ENCODE data around the gene SGMS1. TPM values are rescaled to one million over a fixed set of nuclear protein-coding genes. Genes with fewer than 3 reads are reported as not detected.
A peak's percentile ranks its signal among the peaks of the same experiment; 100 is the strongest.

SGMS1 gene
- total and polyA plus RNA-seq, 2 experiments from 2014 or later: 15.0 to 34.7 TPM

DNA sequence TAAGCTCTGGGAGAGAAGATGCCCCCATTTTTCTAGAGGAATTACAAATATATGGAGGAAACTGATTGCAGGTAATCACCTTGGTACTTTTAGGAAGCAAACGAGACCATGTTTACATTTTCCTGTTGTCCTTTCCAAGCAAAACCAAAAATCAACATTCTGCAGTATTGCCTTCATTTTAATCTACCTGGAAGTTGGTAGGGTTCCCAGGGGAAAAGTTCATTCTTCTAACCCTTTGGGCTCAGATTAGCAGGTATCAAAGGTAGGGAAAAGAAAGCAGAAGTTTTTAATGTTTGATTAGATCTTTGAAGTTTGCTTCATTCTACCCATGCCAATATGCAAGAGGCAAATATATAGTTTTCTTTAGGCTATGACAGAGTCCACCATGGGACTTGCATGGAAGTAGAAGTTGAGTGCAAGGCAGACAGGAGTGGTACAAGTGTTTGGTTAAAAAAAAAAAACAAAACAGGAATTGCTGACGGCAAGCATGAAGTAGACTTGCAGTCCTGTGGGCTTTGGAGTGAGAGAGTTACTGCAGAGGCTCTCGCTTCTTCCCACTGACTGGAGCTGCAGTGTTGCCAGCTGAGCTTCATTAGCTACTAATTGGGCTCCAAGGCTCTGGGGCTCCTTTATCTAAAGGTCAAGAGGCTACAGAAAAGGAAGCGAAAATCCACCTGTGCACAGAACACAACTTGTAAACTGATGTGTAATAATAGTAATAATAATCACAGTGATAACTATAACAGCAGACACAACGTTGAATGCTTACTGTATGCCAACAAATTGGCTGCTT lies 343.5 kb downstream of the SGMS1 start:
- Histone ChIP-seq H3K4me2 (no peak overlapping the region), H4K20me1 (replicated peaks; ENCODE audit: insufficient read depth) (no peaks in the 10 kb centered on the region), H3K4me3 (no peak overlapping the region), H3K79me2 (replicated peaks; ENCODE audit: insufficient read depth) (no peaks in the 10 kb centered on the region), H3K4me1 (ENCODE audit: insufficient read depth) (no peaks in the 10 kb centered on the region), H3K27ac (ENCODE audit: low read depth) (no peak overlapping the region), H3K27me3 (ENCODE audit: insufficient read depth) (no peaks in the 10 kb centered on the region), H3F3A (replicated peaks; ENCODE audit: low read depth) (no peaks in the 10 kb centered on the region), H2AFZ (peak overlapping the region; percentile 0; the same call in 1 of the 2 replicates), H3K9me2 (ENCODE audit: insufficient read depth) (no peaks in the 10 kb centered on the region; the same call in 1 of the 2 replicates), H3K36me3 (ENCODE audit: insufficient read depth) (no peaks in the 10 kb centered on the region)
- DNase-seq (ENCODE audit: low spot score): no peak
- H3K9me3 Mint-ChIP-seq: no peaks in the 10 kb centered on the region
- no peaks in the 10 kb centered on the region for H3K27me3 Mint-ChIP-seq (ENCODE audit: insufficient read depth, low read depth, poor library complexity)
- TF ChIP-seq STAT1 (IDR thresholded peaks at IDR 0.05; ENCODE audit: unreplicated experiment) (no peak), JUNB (IDR thresholded peaks at IDR 0.05; ENCODE audit: unreplicated experiment) (no peak), ZNF331 (CRISPR knock-in tag; IDR thresholded peaks at IDR 0.05; ENCODE audit: low read depth) (no peak), CREB1 (CRISPR knock-in tag; IDR thresholded peaks at IDR 0.05; ENCODE audit: low read depth) (no peak), EZH2phosphoT487 (IDR thresholded peaks at IDR 0.05; ENCODE audit: unreplicated experiment) (no peak), ZNF114 (CRISPR knock-in tag; IDR thresholded peaks at IDR 0.05) (no peak), POLR2AphosphoS5 (IDR thresholded peaks at IDR 0.05; ENCODE audit: low read depth) (no peak), EZH2 (IDR thresholded peaks at IDR 0.05; ENCODE audit: low read depth, unreplicated experiment) (no peak), NANOG (IDR thresholded peaks at IDR 0.05; ENCODE audit: borderline replicate concordance) (no peak)
- TF ChIP-seq, protein P1, sequence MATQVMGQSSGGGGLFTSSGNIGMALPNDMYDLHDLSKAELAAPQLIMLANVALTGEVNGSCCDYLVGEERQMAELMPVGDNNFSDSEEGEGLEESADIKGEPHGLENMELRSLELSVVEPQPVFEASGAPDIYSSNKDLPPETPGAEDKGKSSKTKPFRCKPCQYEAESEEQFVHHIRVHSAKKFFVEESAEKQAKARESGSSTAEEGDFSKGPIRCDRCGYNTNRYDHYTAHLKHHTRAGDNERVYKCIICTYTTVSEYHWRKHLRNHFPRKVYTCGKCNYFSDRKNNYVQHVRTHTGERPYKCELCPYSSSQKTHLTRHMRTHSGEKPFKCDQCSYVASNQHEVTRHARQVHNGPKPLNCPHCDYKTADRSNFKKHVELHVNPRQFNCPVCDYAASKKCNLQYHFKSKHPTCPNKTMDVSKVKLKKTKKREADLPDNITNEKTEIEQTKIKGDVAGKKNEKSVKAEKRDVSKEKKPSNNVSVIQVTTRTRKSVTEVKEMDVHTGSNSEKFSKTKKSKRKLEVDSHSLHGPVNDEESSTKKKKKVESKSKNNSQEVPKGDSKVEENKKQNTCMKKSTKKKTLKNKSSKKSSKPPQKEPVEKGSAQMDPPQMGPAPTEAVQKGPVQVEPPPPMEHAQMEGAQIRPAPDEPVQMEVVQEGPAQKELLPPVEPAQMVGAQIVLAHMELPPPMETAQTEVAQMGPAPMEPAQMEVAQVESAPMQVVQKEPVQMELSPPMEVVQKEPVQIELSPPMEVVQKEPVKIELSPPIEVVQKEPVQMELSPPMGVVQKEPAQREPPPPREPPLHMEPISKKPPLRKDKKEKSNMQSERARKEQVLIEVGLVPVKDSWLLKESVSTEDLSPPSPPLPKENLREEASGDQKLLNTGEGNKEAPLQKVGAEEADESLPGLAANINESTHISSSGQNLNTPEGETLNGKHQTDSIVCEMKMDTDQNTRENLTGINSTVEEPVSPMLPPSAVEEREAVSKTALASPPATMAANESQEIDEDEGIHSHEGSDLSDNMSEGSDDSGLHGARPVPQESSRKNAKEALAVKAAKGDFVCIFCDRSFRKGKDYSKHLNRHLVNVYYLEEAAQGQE (IDR thresholded peaks at IDR 0.05; ENCODE audit: unreplicated experiment): no peak
- TF ChIP-seq, protein P2, sequence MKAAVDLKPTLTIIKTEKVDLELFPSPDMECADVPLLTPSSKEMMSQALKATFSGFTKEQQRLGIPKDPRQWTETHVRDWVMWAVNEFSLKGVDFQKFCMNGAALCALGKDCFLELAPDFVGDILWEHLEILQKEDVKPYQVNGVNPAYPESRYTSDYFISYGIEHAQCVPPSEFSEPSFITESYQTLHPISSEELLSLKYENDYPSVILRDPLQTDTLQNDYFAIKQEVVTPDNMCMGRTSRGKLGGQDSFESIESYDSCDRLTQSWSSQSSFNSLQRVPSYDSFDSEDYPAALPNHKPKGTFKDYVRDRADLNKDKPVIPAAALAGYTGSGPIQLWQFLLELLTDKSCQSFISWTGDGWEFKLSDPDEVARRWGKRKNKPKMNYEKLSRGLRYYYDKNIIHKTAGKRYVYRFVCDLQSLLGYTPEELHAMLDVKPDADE (IDR thresholded peaks at IDR 0.05): no peak
- TF ChIP-seq, protein P3, sequence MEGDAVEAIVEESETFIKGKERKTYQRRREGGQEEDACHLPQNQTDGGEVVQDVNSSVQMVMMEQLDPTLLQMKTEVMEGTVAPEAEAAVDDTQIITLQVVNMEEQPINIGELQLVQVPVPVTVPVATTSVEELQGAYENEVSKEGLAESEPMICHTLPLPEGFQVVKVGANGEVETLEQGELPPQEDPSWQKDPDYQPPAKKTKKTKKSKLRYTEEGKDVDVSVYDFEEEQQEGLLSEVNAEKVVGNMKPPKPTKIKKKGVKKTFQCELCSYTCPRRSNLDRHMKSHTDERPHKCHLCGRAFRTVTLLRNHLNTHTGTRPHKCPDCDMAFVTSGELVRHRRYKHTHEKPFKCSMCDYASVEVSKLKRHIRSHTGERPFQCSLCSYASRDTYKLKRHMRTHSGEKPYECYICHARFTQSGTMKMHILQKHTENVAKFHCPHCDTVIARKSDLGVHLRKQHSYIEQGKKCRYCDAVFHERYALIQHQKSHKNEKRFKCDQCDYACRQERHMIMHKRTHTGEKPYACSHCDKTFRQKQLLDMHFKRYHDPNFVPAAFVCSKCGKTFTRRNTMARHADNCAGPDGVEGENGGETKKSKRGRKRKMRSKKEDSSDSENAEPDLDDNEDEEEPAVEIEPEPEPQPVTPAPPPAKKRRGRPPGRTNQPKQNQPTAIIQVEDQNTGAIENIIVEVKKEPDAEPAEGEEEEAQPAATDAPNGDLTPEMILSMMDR (conservative IDR thresholded peaks at IDR 0.05; ENCODE audit: low read depth in 2 of 2): no peak
- H3K36me3 Mint-ChIP-seq (ENCODE audit: low read depth): no peaks in the 10 kb centered on the region
- ATAC-seq: no peak
- no peak overlapping the region for H3K27ac Mint-ChIP-seq
- H3K4me3 Mint-ChIP-seq: no peak overlapping the region
- H3K4me1 Mint-ChIP-seq: peaks cover 9% of the 10 kb centered on the region
